Measurements from ENCODE around the gene MEP1A.
A peak's percentile ranks its signal among the peaks of the same experiment; 100 is the strongest.
"Not testable (repeated sequence)": the region's sequence is repeated elsewhere in the genome, so short reads cannot be mapped to it uniquely, and the experiment has no call there.

MEP1A gene

GRCh38 chr6:46816626-46817025 lies 23.4 kb downstream of the MEP1A start:
- no peak overlapping the region for H3K4me3 ChIP-seq
- peak overlapping the region in 1 of 21 experiments; percentile 33 for H3K27ac ChIP-seq

GRCh38 chr6:46819561-46819960 lies 26.4 kb downstream of the MEP1A start:
- Histone ChIP-seq H3K4me3 (no peak overlapping the region), H3K27ac (no peak overlapping the region)

GRCh38 chr6:46821458-46821881 lies 28.3 kb downstream of the MEP1A start:
- H3K4me3 ChIP-seq = no peak overlapping the region
- H3K27ac ChIP-seq = no peak overlapping the region

- H3K4me3 ChIP-seq = no peak overlapping the region
These were observed 35.8 kb downstream of the MEP1A start for GRCh38 chr6:46828939-46829338.

GRCh38 chr6:46832816-46833215 lies 39.6 kb downstream of the MEP1A start:
- Histone ChIP-seq H3K4me3 (no peak overlapping the region), H3K27ac (no peak overlapping the region)

More at GRCh38 chr6:46828939-46829338, 35.8 kb downstream of the MEP1A start:
- H3K27ac ChIP-seq = no peak overlapping the region

GRCh38 chr6:46834257-46834916 lies 41.2 kb downstream of the MEP1A start:
- H3K27ac ChIP-seq = not testable (repeated sequence)

GRCh38 chr6:46834991-46835390 lies 41.8 kb downstream of the MEP1A start:
- not testable (repeated sequence) for H3K27ac ChIP-seq, H3K4me3 ChIP-seq

More at GRCh38 chr6:46834257-46834916, 41.2 kb downstream of the MEP1A start:
- H3K4me3 ChIP-seq = not testable (repeated sequence)

GRCh38 chr6:46838033-46838432 lies 44.8 kb downstream of the MEP1A start:
- H3K4me3 ChIP-seq = no peak overlapping the region
- no peak overlapping the region for H3K27ac ChIP-seq

- H3K27ac ChIP-seq = not testable (repeated sequence)
These were observed 49.2 kb downstream of the MEP1A start for GRCh38 chr6:46842252-46842846.

GRCh38 chr6:46845126-46845525 lies 51.9 kb downstream of the MEP1A start:
- Histone ChIP-seq H3K4me3 (no peak overlapping the region), H3K27ac (no peak overlapping the region)

More at GRCh38 chr6:46842252-46842846, 49.2 kb downstream of the MEP1A start:
- H3K4me3 ChIP-seq = not testable (repeated sequence)

- H3K4me3 ChIP-seq = no peak overlapping the region
- H3K27ac ChIP-seq = peak overlapping the region in 2 of 21 experiments; percentile 4 to 29
These were observed 55.6 kb downstream of the MEP1A start for GRCh38 chr6:46848684-46849360.

- Histone ChIP-seq H3K4me3 (no peak overlapping the region), H3K27ac (peak overlapping the region in 1 of 21 experiments; percentile 4)
These were observed 56.1 kb downstream of the MEP1A start for GRCh38 chr6:46849361-46849690.

GRCh38 chr6:46850792-46851191 lies 57.6 kb downstream of the MEP1A start:
- Histone ChIP-seq H3K27ac (peak overlapping the region in 3 of 21 experiments; percentile 29 to 63 (median 39)), H3K4me3 (no peak overlapping the region)

GRCh38 chr6:46851576-46851975 lies 58.4 kb downstream of the MEP1A start:
- peak overlapping the region in 3 of 21 experiments; percentile 29 to 63 (median 29) for H3K27ac ChIP-seq

GRCh38 chr6:46855966-46856365 lies 62.8 kb downstream of the MEP1A start:
- not testable (repeated sequence) for H3K27ac ChIP-seq, H3K4me3 ChIP-seq

More at GRCh38 chr6:46851576-46851975, 58.4 kb downstream of the MEP1A start:
- H3K4me3 ChIP-seq = not testable (repeated sequence)

GRCh38 chr6:46862381-46862780 lies 69.2 kb downstream of the MEP1A start:
- no peak overlapping the region for H3K27ac ChIP-seq
- H3K4me3 ChIP-seq = no peak overlapping the region

GRCh38 chr6:46863791-46864190 lies 70.6 kb downstream of the MEP1A start:
- Histone ChIP-seq H3K27ac (no peak overlapping the region), H3K4me3 (no peak overlapping the region)

- H3K27ac ChIP-seq = no peak overlapping the region
These were observed 72.0 kb downstream of the MEP1A start for GRCh38 chr6:46865221-46865620.

GRCh38 chr6:46867411-46867810 lies 74.2 kb downstream of the MEP1A start:
- H3K27ac ChIP-seq = no peak overlapping the region
- H3K4me3 ChIP-seq = no peak overlapping the region

More at GRCh38 chr6:46865221-46865620, 72.0 kb downstream of the MEP1A start:
- H3K4me3 ChIP-seq = no peak overlapping the region

GRCh38 chr6:46876126-46876525 lies 82.9 kb downstream of the MEP1A start:
- no peak overlapping the region for H3K27ac ChIP-seq
- no peak overlapping the region for H3K4me3 ChIP-seq

GRCh38 chr6:46879003-46879402 lies 85.8 kb downstream of the MEP1A start:
- H3K4me3 ChIP-seq = no peak overlapping the region

More at GRCh38 chr6:46879003-46879402, 85.8 kb downstream of the MEP1A start:
- no peak overlapping the region for H3K27ac ChIP-seq
